KBM-7 (cell line): ENCODE measurements around the gene MORC4.
A peak's percentile ranks its signal among the peaks of the same experiment; 100 is the strongest.

Experiments
- DNase-seq: peaks from one replicate; pipeline ENCODE4 v3.0.0-alpha.2; 2015
- in situ Hi-C: fragments of 300-500 bp; cut with MboI; formaldehyde crosslinking; loops from 2 replicates; pipeline ENCODE4 v1.14.3; 2020; ENCODE audit warnings: low sequenced_read_pairs, low pct_unique_long_range_greater_than_20kb, mixed read lengths

The MORC4 gene

DNA sequence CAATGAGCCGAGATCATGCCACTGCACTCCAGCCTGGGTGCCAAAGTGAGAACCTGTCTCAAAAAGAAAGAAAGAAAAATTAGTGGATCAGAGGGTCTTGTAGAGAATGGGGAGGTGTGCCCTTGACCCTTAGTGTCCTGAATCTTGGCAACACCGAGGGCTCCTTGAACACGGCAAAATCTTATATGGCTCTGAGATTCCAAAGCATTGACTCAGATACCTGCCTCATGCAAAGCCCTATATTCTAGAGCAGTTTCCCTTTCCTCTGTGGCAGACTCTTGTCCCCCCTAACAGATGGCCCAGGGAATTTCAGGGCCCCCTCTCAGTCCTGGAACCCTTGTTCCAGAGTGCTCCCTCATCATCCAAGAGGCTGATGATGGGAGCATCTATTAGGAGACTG, 73.0 kb downstream of the MORC4 start:
- in situ Hi-C loops = no loop called here
- DNase-seq = no peak

DNA sequence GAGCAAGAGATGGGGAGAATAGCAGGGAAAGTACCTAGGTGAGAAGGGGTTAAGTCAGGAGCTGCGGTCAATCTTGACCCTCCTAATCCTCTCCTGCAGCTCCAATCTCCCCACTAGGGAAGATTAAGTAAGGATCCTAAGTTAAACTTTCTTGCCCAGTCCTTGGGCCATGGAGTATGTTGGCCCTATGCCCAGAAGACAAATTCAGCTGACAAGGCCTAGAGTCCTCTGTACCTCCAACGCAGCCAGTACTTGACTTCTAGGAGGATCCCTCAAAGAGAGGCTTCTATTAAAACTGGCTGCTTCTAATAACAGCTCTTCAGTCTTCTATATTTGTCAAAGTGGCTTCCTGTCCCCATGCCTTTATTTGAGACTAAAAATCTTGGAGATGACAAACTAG, 78.4 kb downstream of the MORC4 start:
- no peak for DNase-seq
- in situ Hi-C loops = no loop called here

DNA sequence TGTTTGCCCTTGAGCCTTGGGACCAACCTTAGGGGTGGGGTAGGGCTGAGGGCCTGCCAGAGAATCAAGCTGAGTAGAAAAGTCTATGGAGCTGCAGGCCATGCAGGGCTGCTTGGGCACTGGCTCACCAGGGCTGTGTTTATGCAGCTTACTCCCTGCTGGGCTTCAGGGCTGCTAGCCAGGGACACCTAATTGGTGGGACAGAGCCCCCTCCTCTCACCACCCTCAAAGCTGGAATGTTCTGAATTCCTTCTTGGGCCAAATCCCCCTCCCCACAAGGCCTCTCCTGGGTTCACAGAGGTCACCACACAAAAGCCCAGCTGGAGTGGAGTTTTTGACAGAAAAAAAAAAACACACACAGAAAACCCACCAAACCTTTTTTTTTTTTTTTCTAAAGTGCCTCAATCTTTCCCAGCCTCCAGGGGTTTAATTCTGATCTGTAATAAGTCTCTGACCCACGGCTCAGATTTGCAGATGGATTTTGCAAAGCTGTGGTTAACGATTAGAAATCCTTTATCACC, 80.0 kb downstream of the MORC4 start, which contains the start of gene CLDN2:
TSS of gene CLDN2 (plus strand) at position 471 of the 521 bp plus-strand sequence. CDS start 7,827 bp downstream, outside the sequence.
- no peak for DNase-seq
- in situ Hi-C loops = no loop called here

DNA sequence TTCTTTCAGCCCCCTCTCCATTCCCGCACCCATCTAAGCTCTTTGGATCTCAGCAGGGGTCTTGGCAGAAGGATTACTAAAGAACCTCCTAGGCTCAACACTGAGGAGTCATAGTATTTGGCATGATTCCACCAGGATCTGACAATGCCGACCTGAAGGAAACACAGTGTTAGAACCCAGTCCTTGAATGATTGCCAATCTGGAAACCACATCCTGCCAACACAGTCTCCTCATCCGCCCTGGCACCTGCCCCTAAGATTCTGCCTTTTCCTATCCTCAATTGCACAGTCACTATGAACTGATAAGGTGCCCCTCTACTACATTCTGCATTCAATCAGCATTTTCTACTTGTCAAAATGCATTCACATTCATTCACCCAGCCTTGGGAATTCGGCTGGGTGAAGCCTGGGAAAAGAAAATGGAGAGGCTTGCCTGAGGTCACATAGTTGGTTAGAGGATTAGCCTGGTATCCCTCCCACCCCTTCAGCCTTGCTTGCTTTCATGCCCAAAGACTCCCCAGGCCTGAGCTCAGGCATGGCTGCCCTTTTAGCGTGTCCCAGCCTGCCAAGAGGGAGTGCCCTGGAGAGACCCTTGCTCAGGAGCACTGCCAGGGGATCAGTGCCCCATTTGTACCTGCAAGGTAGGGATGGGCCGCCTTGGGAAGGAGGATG, 82.0 kb downstream of the MORC4 start:
- in situ Hi-C loops = no loop called here
- peak; percentile 32 for DNase-seq

DNA sequence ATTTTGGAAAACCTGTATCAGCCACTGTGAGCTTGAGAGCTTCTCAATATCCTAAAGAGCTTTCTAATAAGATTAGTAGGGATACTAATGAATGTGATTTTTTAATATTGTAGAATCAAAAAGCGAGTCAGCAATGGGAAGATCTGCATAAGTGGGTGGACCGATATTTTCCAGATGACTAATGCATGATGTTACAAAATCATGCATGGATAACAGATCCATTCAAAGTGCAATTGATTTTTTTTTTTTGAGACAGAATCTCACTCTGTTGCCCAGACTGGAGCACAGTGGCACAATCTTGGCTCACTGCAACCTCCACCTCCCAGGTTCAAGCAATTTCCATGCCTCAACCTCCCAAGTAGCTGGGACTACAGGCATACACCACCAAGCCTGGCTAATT, 87.1 kb downstream of the MORC4 start:
- in situ Hi-C loops = no loop called here
- no peak for DNase-seq

DNA sequence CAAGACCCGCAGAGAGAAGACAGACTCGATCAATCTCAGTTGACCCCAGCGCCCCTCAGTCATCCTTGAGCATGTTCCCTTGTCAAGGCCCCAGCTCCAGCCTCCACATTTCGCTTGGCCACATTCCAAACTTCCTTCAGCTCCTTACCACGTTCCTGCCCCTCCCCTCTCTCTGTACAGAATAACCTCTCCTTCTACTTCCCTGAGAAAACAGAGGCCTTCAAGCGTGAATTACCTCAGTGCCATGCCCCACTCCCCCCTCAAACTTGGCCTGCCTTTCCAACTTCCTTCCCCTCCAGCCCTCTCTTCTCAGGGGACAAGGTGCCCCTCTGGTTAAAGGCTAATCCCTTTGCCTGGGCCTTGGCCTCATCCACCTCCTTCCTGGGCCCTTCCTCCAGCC, 93.7 kb downstream of the MORC4 start:
- in situ Hi-C loops = no loop called here
- peak; percentile 28 for DNase-seq

DNA sequence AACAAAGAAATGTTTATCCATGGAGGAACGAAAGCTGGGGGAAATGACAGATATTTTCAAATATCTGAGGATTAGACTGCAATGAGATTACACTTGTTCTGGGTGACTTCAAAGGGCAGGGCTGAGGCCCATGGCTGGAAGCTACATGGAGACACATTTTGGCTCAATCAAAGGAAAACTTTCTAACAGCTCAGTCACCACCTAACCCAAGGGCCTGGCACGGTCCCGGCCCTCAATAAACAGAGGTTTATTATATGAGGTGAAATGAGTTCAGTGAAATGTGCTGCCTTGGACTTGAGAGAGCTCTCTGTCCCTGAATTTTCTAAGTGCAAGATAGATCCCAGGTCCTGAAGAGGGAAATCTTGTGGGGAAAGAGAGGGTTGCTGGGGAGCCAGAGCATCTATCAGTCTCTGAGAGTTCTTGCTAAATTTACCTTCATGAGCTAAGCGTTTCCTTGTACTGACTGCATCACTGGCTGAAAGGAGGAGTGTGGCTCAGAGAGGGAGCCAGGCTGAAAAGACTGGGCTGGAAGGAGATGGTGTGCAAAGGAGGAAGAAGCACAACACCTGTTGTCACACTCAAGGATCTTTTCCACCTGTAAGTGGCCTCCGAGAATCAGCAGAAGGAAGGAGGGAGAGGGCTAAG, 94.8 kb downstream of the MORC4 start:
- in situ Hi-C loops = no loop called here
- DNase-seq = no peak

DNA sequence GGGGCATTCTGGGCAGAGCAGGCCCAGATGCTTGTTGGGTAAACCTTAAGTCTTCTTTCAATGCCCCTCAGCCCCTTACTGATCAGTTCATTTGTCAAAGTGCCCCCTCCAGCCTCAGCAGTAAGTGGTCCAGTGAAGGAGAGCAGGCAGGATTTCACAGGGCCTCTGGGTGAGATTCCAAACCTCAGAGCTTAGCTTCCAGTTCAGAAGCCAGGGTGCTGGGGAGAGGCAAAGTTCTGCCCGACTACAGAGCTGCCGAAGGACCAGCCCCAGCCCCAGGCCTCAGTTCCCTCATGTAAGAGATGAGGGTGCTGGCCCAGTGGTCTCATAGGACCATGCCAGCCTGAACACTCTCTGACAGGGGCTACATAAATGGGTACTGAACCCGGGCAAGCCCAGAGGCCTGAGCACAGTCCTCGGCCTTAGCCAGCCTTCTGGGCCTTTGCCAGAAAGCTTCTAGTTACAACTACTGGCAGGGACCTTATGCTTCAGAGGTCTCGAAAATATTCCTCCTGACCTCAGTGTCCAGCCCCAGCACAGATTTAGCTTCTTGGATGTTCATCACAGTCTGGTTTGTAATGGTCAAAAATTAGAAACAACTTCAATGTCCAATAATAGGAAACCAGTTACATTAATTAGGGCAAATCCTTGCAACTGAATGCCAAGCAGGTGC, 96.0 kb downstream of the MORC4 start:
- in situ Hi-C loops = no loop called here
- no peak for DNase-seq

DNA sequence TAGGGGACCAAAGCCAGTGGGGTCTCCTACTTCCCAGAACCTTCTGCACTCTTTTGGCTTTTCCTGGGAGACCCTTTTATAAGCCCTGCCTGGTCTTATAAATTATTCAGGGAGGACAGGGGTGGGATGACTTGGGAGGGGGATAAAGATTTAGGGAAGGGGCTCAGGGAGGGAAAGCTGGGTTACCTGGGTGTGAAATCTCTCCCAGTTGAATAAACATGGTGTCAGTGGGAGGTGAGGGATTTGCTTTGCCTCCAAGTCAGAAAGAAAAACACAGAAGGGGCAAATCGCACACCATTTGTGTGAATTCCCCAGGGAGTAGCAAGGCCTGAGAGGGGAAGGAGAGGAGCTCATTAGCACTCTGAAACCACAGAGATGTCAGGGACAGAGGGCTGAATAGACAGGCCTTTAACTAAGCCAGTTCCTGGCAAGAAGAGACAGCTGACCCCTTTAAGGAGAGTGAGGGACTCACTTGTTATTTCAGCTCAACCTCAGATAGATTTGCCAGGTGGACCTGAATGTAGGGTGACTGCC, 96.7 kb downstream of the MORC4 start, which contains the start of gene RIPPLY1:
TSS of gene RIPPLY1 (minus strand) at position 51 of the 534 bp plus-strand sequence. CDS start 54 bp downstream, outside the sequence.
- in situ Hi-C loops = no loop called here
- no peak for DNase-seq

DNA sequence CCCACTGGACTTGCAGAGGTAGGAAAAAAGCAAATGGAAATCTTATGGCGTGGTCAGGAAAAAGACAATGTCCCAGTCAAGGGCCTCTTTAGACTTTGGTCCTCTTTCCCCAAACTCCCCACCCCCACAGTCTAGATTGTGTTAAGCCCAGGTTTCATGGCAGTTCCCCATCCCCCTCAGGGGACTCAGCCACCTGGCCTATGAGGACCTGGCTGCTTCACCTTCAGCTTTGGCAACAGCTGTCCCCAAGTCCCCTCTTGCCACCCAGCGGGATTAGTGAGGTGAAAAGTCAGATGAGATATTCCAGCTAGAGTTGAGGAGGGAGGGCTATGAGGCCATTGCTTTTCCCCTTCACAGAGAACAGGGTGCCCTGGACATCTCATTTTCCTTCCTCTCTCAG, 97.3 kb downstream of the MORC4 start:
- DNase-seq = no peak
- in situ Hi-C loops = no loop called here

DNA sequence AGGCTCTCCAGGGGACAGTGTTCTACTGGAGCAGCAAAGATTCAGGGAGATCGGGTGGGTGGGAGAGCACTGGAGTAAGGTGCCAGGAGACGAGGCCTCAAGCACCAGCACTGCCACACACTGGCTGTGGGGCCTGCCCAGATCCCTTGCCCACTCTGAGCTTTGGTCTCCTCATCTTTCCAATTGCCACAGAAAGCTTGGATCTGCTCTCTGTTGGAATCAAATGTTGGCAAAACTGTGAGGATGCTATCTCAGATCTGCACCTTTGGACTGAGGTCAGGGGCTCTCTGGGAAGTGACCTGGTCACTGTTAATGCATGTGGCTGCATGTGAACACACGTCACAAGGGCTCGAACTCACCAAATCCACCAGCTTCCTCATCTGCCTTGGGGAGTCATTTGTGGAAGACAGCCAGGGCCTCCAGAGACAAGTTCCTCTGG, 98.2 kb downstream of the MORC4 start:
- in situ Hi-C loops = no loop called here
- DNase-seq = no peak

DNA sequence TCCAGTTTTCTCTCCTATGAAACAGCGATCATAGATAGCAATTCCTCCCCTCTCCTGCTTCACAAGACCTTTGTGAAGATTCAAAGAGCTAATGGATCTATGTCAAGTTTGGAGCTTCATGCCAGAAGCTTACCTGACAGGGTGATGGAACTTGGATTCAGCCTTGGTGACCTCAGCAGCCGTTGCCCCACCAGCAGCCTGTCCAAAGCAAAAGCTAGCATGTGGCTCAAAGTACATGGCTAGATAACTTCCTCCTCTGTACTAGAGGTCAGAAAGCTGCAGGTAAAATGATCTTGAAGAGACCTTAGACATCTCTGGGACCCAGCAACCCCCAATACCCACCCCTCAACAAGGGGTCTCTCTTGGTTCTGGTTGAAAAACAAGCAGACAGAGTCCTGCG, 98.7 kb downstream of the MORC4 start:
- in situ Hi-C loops = no loop called here
- no peak for DNase-seq

DNA sequence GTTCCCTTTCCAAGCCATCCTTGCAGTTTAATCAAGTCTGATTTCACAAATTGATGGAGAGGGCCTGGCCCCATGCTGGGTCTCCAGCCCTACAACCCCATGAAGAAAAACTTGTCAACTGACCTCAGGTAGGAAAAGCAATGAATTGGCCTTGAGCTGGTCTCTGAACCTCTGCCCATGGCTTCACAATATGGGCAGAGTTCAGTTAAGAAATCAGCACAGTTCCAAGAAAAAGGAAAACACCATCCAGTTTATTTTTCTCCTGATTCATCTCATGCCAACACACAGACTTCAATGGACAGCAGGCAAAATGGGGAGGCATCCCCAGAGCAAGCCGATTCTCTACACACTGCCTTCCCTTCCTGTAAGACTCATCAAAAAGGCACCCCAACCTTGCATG, 100.2 kb downstream of the MORC4 start:
- no peak for DNase-seq
- in situ Hi-C loops = no loop called here

DNA sequence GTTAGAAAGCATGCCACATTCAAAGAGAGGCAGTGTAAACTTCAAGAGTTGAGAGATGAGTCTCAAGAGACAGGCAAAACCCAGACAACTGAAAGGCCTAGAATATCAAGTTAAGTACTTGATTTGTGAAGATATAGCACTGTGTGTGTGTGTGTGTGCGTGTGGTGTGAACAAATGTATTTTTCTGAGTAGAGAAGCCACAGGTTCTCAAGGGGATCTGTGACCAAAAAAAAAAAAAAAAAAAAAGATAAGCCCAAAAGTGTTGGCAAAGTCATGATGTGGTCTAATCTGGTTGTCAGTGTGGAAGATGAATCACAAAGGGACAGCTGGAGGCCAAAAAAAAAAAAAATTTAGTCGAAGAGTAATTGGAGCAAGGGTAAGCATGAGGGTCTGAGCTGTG, 100.7 kb downstream of the MORC4 start:
- no peak for DNase-seq
- in situ Hi-C loops = no loop called here

DNA sequence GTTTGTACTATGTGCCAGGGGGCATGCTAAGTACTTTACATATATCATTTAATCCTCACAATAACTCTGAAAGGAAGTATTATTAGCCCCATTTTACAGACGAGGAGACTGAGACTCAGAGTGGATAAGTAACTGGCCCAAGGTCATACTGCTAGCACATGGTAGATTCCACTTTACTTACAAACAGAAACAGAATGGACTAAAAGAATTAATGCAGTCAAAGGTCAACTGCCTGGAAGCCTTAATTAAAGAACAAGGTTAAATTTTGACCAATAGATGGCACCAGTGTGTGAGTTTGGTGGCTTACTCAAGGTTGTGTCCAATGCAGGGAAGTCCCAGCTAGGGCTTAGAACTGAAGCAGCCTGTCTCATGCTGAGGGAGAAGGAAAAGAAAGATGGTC, 101.5 kb downstream of the MORC4 start:
- DNase-seq = peak; percentile 73
- in situ Hi-C loops = no loop called here

DNA sequence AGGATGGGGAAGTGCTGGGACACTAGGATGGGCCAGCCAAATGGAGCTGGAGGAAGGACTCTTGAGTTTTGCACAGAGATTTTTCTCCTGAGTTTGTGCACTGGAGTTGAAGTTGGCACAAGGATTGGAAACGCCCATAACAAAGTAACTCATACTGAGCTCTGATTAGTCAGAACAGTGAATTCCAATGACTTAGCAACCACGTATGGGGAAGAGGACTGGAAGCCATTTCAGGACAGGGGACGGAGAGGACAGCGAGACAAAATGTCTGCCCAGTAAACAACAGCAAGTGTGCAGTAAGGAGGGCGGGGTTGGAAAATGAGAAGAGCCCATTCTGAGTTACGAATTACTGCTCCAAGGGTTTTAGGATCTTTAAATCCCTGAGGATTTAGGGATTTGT, 102.8 kb downstream of the MORC4 start:
- no peak for DNase-seq

DNA sequence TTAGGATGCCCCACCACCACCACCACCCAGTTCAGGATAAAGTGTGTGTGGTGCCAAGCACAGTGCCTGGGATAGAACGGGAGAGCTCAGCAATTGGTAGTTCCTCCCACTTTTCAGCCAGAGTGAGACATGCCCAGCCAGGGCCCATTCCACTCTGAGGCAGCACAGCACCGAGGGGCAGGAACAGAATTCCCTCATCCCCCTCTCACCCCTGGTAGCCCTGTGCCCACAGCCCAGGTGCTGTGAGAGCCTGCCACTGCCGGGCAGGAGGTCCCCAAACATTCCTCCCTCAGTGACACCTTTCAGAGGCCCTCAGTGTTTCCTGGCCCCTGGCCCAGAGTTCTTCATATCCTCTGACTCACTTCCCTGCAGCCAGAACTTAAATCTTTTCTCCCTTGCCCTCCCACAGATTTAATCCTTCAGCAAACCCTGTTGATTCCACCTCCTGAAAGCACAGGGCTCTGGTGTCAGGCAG, 105.0 kb downstream of the MORC4 start:
- in situ Hi-C loops = no loop called here
- no peak for DNase-seq

More for the DNA sequence above, 102.8 kb downstream of the MORC4 start:
- in situ Hi-C loops = no loop called here

DNA sequence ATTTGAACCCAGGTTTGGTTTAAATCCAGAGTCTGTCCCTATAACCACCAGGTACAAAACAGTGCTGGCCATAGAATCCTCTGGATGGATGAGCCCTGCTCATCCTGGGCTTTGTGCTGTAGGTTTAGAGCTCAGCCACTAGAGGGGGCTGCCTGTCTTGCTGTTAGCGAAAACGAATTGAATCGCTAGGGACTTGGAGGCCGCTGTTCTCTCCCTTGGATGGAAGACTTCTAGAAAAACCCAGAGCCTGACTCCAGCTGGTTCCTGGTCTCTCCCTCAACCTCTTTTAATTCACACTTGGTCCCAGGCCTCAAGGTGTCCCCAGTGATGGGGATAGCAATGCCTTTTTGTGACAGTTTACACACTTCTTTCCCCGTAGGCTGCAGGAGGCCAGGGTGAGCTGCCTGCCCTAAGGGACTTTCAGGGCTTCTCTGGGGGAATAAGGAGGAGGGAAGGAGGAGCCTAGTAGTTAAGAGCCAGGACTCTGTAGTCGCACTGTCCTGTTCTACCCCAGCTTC, 105.6 kb downstream of the MORC4 start:
- in situ Hi-C loops = no loop called here
- peak; percentile 63 for DNase-seq

DNA sequence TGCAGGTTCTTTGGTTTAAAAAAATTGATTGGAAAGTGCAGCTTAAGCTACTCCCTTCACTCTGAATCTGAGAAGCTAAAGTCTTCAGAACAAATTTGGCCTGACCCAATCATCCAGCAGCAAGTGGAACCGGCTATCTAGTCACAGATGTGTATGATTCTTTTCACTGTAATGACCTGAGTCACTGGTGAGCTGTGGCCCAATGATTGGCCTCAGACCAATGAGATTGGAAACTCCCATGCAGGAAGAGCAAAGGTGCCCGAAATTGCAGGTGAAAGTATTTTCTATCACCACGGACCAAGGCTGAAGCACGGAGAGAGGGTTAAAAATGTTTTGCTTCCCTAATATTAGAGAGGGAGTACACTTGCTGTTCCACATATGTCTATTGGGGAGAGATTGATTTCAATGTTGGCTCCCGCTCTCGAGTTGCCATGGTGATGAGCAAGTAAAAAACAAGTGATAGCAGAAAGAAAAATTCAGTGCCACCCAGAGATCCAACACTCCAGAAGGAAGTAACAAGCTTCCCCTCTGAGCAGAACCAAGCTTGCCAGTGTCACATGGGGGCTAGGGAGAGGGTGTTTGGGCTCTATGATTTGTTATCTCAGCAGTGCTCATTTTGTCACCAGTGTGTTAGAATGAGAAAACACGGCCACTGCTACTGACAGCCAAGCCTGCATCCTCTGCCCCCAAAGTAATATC, 108.1 kb downstream of the MORC4 start:
- no peak for DNase-seq
- in situ Hi-C loops = no loop called here
